Measurements from ENCODE around the gene TFB2M. TPM values are rescaled to one million over a fixed set of nuclear protein-coding genes. Genes with fewer than 3 reads are reported as not detected.
A peak's percentile ranks its signal among the peaks of the same experiment; 100 is the strongest.

TFB2M gene
- total and polyA plus RNA-seq, 2 donors (not counting 1 experiment from before 2014, with no cell fraction given), result 8.8 to 11.6 TPM

- no peaks in the 10 kb centered on the region for H4K20me1 ChIP-seq (ENCODE audit: control insufficient read depth, insufficient read depth, low read length, poor library complexity, severe bottlenecking)
- intact Hi-C loops (cut with micrococcal nuclease), result loop anchor here (1.0 to 10.0 kb wide), 3 partner anchors 10 to 888 kb away; partner anchors contain the start of genes CNST and TFB2M
- no peaks in the 10 kb centered on the region for H3K9me3 Mint-ChIP-seq (ENCODE audit: insufficient read depth)
- no peak for TF ChIP-seq EZH2 (IDR thresholded peaks at IDR 0.05; ENCODE audit: borderline replicate concordance, insufficient read depth, low read depth, low read length, poor library complexity, severe bottlenecking)
- no peak for TF ChIP-seq CTCF (IDR thresholded peaks at IDR 0.05)
- peak within 1 kb of the TSS; percentile 97 for H3K4me2 ChIP-seq (replicated peaks; ENCODE audit: low read depth, low read length, poor library complexity, severe bottlenecking)
- peaks cover 0 to 6% of the 10 kb centered on the region in 2 experiments for H3K36me3 ChIP-seq (replicated peaks in 1 of 2; ENCODE audit: control extremely low read depth in 1 of 2, control insufficient read depth in 1 of 2, extremely low read depth in 1 of 2, insufficient read depth in 2 of 2, low read length in 1 of 2)
- peak within 1 kb of the TSS; percentile 96 for H3K27ac Mint-ChIP-seq
- ATAC-seq (ENCODE audit: low read depth) (peak; percentile 92), DNase-seq (peak; percentile 90)
- H3K4me1 Mint-ChIP-seq, result peaks cover 20% of the 10 kb centered on the region
- H3K27me3 ChIP-seq (replicated peaks in 1 of 4; ENCODE audit: control extremely low read depth in 1 of 4, control insufficient read depth in 3 of 4, insufficient read depth in 4 of 4, low read length in 3 of 4), result no peaks in the 10 kb centered on the region
- H3K4me3 Mint-ChIP-seq, result peak within 1 kb of the TSS; percentile 97
- H3K27ac ChIP-seq (ENCODE audit: low read length in 2 of 2), result peak within 1 kb of the TSS; percentile 15 to 58
- H2AFZ ChIP-seq (ENCODE audit: insufficient read depth, low read depth, low read length, poor library complexity, severe bottlenecking), result peak within 1 kb of the TSS; percentile 99
- ChIA-PET POLR2A (no interaction called here), CTCF (interaction anchor here (0.7 to 2.6 kb wide), 5 partner anchors 9 to 1350 kb away, joined by 3 to 12 read pairs (median 3); no protein-coding TSS in a partner anchor)
- no peaks in the 10 kb centered on the region for H3K27me3 Mint-ChIP-seq
- 1% methylated on average over 71 of the region's 79 CpGs for WGBS (ENCODE audit: insufficient coverage)
- H3K9ac ChIP-seq (ENCODE audit: low read length), result peak within 1 kb of the TSS; percentile 90
- H3K4me3 ChIP-seq (ENCODE audit: control extremely low read depth in 1 of 5, extremely low read depth in 1 of 5, insufficient read depth in 1 of 5, low read depth in 2 of 5, low read length in 4 of 5), result peak within 1 kb of the TSS; percentile 79 to 92 (median 82)
- H3K79me2 ChIP-seq (ENCODE audit: control insufficient read depth, insufficient read depth, low read length), result peaks cover 18% of the 10 kb centered on the region
- no peaks in the 10 kb centered on the region for H3K9me3 ChIP-seq (ENCODE audit: control extremely low read depth in 1 of 3, control insufficient read depth in 2 of 3, insufficient read depth in 1 of 3, low read length in 2 of 3)
- peaks cover 10 to 14% of the 10 kb centered on the region in 2 donors for H3K4me1 ChIP-seq (ENCODE audit: control insufficient read depth in 2 of 2, insufficient read depth in 2 of 2, low read length in 2 of 2)
Observed at GRCh38 chr1:246506674-246507481, 59.2 kb downstream of the TFB2M start, which contains the start of gene SMYD3. Gene SMYD3, minus strand, starts transcription at chr1:246507279.

- H3K36me3 ChIP-seq (replicated peaks in 1 of 2; ENCODE audit: control extremely low read depth in 1 of 2, control insufficient read depth in 1 of 2, extremely low read depth in 1 of 2, insufficient read depth in 2 of 2, low read length in 1 of 2), result peaks cover 0 to 6% of the 10 kb centered on the region in 2 experiments
- H3K4me1 ChIP-seq (ENCODE audit: control insufficient read depth in 2 of 2, insufficient read depth in 2 of 2, low read length in 2 of 2), result peaks cover 10 to 14% of the 10 kb centered on the region in 2 donors
- H3K27me3 ChIP-seq (replicated peaks in 1 of 4; ENCODE audit: control extremely low read depth in 1 of 4, control insufficient read depth in 3 of 4, insufficient read depth in 4 of 4, low read length in 3 of 4), result no peaks in the 10 kb centered on the region
- TF ChIP-seq EZH2 (IDR thresholded peaks at IDR 0.05; ENCODE audit: borderline replicate concordance, insufficient read depth, low read depth, low read length, poor library complexity, severe bottlenecking), result no peak
- TF ChIP-seq CTCF (IDR thresholded peaks at IDR 0.05), result no peak
- POLR2A ChIA-PET, result no interaction called here
- Mint-ChIP-seq H3K27me3 (no peaks in the 10 kb centered on the region), H3K27ac (peak overlapping the region; percentile 64), H3K4me1 (peaks cover 20% of the 10 kb centered on the region), H3K4me3 (peak overlapping the region; percentile 97), H3K9me3 (ENCODE audit: insufficient read depth) (no peaks in the 10 kb centered on the region)
- H3K4me3 ChIP-seq (ENCODE audit: control extremely low read depth in 1 of 5, extremely low read depth in 1 of 5, insufficient read depth in 1 of 5, low read depth in 2 of 5, low read length in 4 of 5), result peak overlapping the region; percentile 4 to 92 (median 82)
- CTCF ChIA-PET, result interaction anchor here (0.7 to 2.6 kb wide), 3 partner anchors 8 to 1350 kb away, joined by 3 to 12 read pairs (median 4); no protein-coding TSS in a partner anchor
- peak; percentile 2 for ATAC-seq (ENCODE audit: low read depth)
- no peak for DNase-seq
- peak overlapping the region in 1 of 2 donors; percentile 58 for H3K27ac ChIP-seq (ENCODE audit: low read length in 2 of 2)
- H2AFZ ChIP-seq (ENCODE audit: insufficient read depth, low read depth, low read length, poor library complexity, severe bottlenecking), result peak overlapping the region; percentile 99
- H4K20me1 ChIP-seq (ENCODE audit: control insufficient read depth, insufficient read depth, low read length, poor library complexity, severe bottlenecking), result no peaks in the 10 kb centered on the region
- WGBS (ENCODE audit: insufficient coverage), result 5% methylated on average over 9 of the region's 9 CpGs
- no peaks in the 10 kb centered on the region for H3K9me3 ChIP-seq (ENCODE audit: control extremely low read depth in 1 of 3, control insufficient read depth in 2 of 3, insufficient read depth in 1 of 3, low read length in 2 of 3)
- intact Hi-C loops (cut with micrococcal nuclease), result loop anchor here (10.0 kb wide), 1 partner anchor 888 kb away; no protein-coding TSS in a partner anchor
- H3K9ac ChIP-seq (ENCODE audit: low read length), result peak overlapping the region; percentile 90
- H3K4me2 ChIP-seq (replicated peaks; ENCODE audit: low read depth, low read length, poor library complexity, severe bottlenecking), result peak overlapping the region; percentile 97
- H3K79me2 ChIP-seq (ENCODE audit: control insufficient read depth, insufficient read depth, low read length), result peaks cover 18% of the 10 kb centered on the region
Observed at GRCh38 chr1:246506367-246506673, 59.7 kb downstream of the TFB2M start.

Measured in B cell (primary cell).